HG03175 (cell line): Measurements from ENCODE around the gene TEDC2.
"Not testable (repeated sequence)": the region's sequence is repeated elsewhere in the genome, so short reads cannot be mapped to it uniquely, and the experiment has no call there.

Experiments used
- ATAC-seq: cut with Tn5 transposase; IDR thresholded peaks from one replicate; pipeline ENCODE4 v1.9.1; 2021; ENCODE audit warnings: mild to moderate bottlenecking, moderate library complexity; ENCODE audit not compliant: unreplicated experiment

The TEDC2 gene

GRCh38 chr16:2475413-2476344 is 15.8 kb downstream of the TEDC2 start:
- peak; percentile 17 for ATAC-seq

GRCh38 chr16:2476345-2476720 is 16.4 kb downstream of the TEDC2 start:
- ATAC-seq: no peak

- no peak for ATAC-seq
Measured at GRCh38 chr16:2476741-2477140, 16.8 kb downstream of the TEDC2 start.

GRCh38 chr16:2477327-2477726 is 17.4 kb downstream of the TEDC2 start:
- ATAC-seq: no peak

GRCh38 chr16:2478279-2478678 is 18.4 kb downstream of the TEDC2 start:
- no peak for ATAC-seq

GRCh38 chr16:2479996-2480395 is 20.1 kb downstream of the TEDC2 start:
- ATAC-seq: not testable (repeated sequence)

- no peak for ATAC-seq
Measured at GRCh38 chr16:2480948-2481347, 21.0 kb downstream of the TEDC2 start.

- no peak for ATAC-seq
Measured at GRCh38 chr16:2481676-2482075, 21.8 kb downstream of the TEDC2 start.

- ATAC-seq: no peak
Measured at GRCh38 chr16:2482249-2482648, 22.3 kb downstream of the TEDC2 start.

GRCh38 chr16:2482708-2483534 is 23.0 kb downstream of the TEDC2 start:
- ATAC-seq: no peak

- no peak for ATAC-seq
Measured at GRCh38 chr16:2483939-2484897, 24.3 kb downstream of the TEDC2 start.

GRCh38 chr16:2484898-2485508 is 25.1 kb downstream of the TEDC2 start:
- no peak for ATAC-seq

- ATAC-seq: no peak
Measured at GRCh38 chr16:2485811-2486507, 26.1 kb downstream of the TEDC2 start.

- ATAC-seq: peak; percentile 61
Measured at GRCh38 chr16:2486645-2487516, 27.0 kb downstream of the TEDC2 start.

- ATAC-seq: no peak
Measured at GRCh38 chr16:2487517-2487842, 27.6 kb downstream of the TEDC2 start.

GRCh38 chr16:2487903-2488531 is 28.1 kb downstream of the TEDC2 start:
- ATAC-seq: no peak

- no peak for ATAC-seq
Measured at GRCh38 chr16:2489581-2489980, 29.7 kb downstream of the TEDC2 start.
